ENCODE data around the gene PTPN6. TPM values are rescaled to one million over a fixed set of nuclear protein-coding genes. Genes with fewer than 3 reads are reported as not detected.

Gene PTPN6
- total and polyA plus RNA-seq, 10 of the 15 experiments (the other 5 are each of a cell fraction or from before 2014, with no cell fraction given) = 229 to 457 (median 370) TPM

DNA sequence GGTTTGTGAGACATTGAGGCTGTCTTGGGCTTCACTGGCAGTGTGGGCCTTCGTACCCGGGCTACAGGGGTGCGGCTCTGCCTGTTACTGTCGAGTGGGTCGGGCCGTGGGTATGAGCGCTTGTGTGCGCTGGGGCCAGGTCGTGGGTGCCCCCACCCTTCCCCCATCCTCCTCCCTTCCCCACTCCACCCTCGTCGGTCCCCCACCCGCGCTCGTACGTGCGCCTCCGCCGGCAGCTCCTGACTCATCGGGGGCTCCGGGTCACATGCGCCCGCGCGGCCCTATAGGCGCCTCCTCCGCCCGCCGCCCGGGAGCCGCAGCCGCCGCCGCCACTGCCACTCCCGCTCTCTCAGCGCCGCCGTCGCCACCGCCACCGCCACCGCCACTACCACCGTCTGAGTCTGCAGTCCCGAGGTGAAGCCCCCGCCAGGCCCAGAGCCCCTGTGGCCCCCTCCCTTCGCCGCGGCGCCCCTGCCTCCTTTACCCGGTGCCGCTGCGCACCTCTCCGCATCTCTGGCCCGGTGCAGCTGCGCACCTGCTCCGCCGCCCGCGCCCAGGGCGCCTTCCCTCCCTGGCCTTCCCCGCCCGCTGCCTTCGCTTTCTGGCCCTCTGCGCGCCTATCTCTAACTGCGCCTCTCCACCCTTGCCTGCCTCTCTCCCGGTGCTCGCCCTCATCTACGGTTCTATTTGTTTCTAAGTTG, 36.8 kb upstream of the PTPN6 start, which contains the start of gene ENO2 (continued):
- TF ChIP-seq, protein P1, sequence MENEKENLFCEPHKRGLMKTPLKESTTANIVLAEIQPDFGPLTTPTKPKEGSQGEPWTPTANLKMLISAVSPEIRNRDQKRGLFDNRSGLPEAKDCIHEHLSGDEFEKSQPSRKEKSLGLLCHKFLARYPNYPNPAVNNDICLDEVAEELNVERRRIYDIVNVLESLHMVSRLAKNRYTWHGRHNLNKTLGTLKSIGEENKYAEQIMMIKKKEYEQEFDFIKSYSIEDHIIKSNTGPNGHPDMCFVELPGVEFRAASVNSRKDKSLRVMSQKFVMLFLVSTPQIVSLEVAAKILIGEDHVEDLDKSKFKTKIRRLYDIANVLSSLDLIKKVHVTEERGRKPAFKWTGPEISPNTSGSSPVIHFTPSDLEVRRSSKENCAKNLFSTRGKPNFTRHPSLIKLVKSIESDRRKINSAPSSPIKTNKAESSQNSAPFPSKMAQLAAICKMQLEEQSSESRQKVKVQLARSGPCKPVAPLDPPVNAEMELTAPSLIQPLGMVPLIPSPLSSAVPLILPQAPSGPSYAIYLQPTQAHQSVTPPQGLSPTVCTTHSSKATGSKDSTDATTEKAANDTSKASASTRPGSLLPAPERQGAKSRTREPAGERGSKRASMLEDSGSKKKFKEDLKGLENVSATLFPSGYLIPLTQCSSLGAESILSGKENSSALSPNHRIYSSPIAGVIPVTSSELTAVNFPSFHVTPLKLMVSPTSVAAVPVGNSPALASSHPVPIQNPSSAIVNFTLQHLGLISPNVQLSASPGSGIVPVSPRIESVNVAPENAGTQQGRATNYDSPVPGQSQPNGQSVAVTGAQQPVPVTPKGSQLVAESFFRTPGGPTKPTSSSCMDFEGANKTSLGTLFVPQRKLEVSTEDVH (IDR thresholded peaks at IDR 0.05; ENCODE audit: low read depth, partially characterized antibody) = no peak
- TF ChIP-seq BHLHE40 (IDR thresholded peaks at IDR 0.05; ENCODE audit: borderline replicate concordance in 1 of 2, low read depth in 2 of 2, low read length in 1 of 2) = peak; percentile 40 to 78; a peak in 3 of 4 replicates
- no peak for TF ChIP-seq NFYA (IDR thresholded peaks at IDR 0.05; ENCODE audit: borderline replicate concordance, low read depth, low read length)
- peak; percentile 24; the same call in 1 of the 2 replicates for TF ChIP-seq CREB1 (IDR thresholded peaks at IDR 0.05; ENCODE audit: low read depth)
- no peak for TF ChIP-seq KDM1A (IDR thresholded peaks at IDR 0.05; ENCODE audit: borderline replicate concordance)
- TF ChIP-seq TBL1XR1 (IDR thresholded peaks at IDR 0.05; ENCODE audit: low read depth, low read length) = no peak
- TF ChIP-seq RAD21 (IDR thresholded peaks at IDR 0.05; ENCODE audit: insufficient read depth, low read depth, low read length) = no peak
- no peak for TF ChIP-seq CBX3 (IDR thresholded peaks at IDR 0.05; ENCODE audit: borderline replicate concordance, low read depth)
- TF ChIP-seq FOXM1 (IDR thresholded peaks at IDR 0.05; ENCODE audit: low read depth, low read length) = no peak
- no peak for TF ChIP-seq STAT1 (conservative IDR thresholded peaks at IDR 0.05)
- TF ChIP-seq SP1 (IDR thresholded peaks at IDR 0.05; ENCODE audit: low read depth, low read length) = no peak
- no peak for TF ChIP-seq NR2C2 (IDR thresholded peaks at IDR 0.05; ENCODE audit: borderline replicate concordance, control insufficient read depth, insufficient read length, low read depth)
- no peak; the same call in 1 of the 2 replicates for TF ChIP-seq CHD2 (IDR thresholded peaks at IDR 0.05; ENCODE audit: borderline replicate concordance, low read depth, low read length)
- TF ChIP-seq CBX5 (IDR thresholded peaks at IDR 0.05; ENCODE audit: low read depth) = no peak
- TF ChIP-seq PAX5 (IDR thresholded peaks at IDR 0.05; ENCODE audit: borderline replicate concordance, low read depth, low read length) = 0 out of 2 replicates have a peak, but pooled peaks have one; percentile 5
- TF ChIP-seq, protein P2, sequence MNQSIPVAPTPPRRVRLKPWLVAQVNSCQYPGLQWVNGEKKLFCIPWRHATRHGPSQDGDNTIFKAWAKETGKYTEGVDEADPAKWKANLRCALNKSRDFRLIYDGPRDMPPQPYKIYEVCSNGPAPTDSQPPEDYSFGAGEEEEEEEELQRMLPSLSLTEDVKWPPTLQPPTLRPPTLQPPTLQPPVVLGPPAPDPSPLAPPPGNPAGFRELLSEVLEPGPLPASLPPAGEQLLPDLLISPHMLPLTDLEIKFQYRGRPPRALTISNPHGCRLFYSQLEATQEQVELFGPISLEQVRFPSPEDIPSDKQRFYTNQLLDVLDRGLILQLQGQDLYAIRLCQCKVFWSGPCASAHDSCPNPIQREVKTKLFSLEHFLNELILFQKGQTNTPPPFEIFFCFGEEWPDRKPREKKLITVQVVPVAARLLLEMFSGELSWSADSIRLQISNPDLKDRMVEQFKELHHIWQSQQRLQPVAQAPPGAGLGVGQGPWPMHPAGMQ (IDR thresholded peaks at IDR 0.05; ENCODE audit: borderline replicate concordance) = no peak
- TF ChIP-seq, protein P3, sequence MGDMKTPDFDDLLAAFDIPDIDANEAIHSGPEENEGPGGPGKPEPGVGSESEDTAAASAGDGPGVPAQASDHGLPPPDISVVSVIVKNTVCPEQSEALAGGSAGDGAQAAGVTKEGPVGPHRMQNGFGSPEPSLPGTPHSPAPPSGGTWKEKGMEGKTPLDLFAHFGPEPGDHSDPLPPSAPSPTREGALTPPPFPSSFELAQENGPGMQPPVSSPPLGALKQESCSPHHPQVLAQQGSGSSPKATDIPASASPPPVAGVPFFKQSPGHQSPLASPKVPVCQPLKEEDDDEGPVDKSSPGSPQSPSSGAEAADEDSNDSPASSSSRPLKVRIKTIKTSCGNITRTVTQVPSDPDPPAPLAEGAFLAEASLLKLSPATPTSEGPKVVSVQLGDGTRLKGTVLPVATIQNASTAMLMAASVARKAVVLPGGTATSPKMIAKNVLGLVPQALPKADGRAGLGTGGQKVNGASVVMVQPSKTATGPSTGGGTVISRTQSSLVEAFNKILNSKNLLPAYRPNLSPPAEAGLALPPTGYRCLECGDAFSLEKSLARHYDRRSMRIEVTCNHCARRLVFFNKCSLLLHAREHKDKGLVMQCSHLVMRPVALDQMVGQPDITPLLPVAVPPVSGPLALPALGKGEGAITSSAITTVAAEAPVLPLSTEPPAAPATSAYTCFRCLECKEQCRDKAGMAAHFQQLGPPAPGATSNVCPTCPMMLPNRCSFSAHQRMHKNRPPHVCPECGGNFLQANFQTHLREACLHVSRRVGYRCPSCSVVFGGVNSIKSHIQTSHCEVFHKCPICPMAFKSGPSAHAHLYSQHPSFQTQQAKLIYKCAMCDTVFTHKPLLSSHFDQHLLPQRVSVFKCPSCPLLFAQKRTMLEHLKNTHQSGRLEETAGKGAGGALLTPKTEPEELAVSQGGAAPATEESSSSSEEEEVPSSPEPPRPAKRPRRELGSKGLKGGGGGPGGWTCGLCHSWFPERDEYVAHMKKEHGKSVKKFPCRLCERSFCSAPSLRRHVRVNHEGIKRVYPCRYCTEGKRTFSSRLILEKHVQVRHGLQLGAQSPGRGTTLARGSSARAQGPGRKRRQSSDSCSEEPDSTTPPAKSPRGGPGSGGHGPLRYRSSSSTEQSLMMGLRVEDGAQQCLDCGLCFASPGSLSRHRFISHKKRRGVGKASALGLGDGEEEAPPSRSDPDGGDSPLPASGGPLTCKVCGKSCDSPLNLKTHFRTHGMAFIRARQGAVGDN (IDR thresholded peaks at IDR 0.05) = peak; percentile 38
- no peak for TF ChIP-seq FOS (IDR thresholded peaks at IDR 0.05; ENCODE audit: borderline replicate concordance, extremely low read depth, insufficient read length)
- TF ChIP-seq HDAC2 (IDR thresholded peaks at IDR 0.05) = no peak
- no peak; the same call in 1 of the 2 replicates for TF ChIP-seq GATAD2B (conservative IDR thresholded peaks at IDR 0.05; ENCODE audit: low read depth)
- no peak for TF ChIP-seq STAT3 (IDR thresholded peaks at IDR 0.05; ENCODE audit: low read depth, low read length)
- TF ChIP-seq SPI1 (IDR thresholded peaks at IDR 0.05; ENCODE audit: borderline replicate concordance, insufficient read depth, low read depth, low read length) = no peak
- no peak for TF ChIP-seq SMAD5 (IDR thresholded peaks at IDR 0.05; ENCODE audit: low read depth)
- no peak for TF ChIP-seq YBX1 (IDR thresholded peaks at IDR 0.05)

Data from GM12878 (cell line).